GM12864 (cell line): ENCODE measurements around the gene NAALADL2.

Experiments used
- DNase-seq: peaks from one replicate; pipeline ENCODE4 v3.0.0-alpha.2; 2011; ENCODE audit warnings: low read depth
- H3K4me3 ChIP-seq: 2 replicates; pipeline ENCODE4 v1.5.1; 2011; ENCODE audit warnings: mild to moderate bottlenecking, low read depth, low read length, control low read depth
- CTCF ChIP-seq: IDR thresholded peaks from 2 replicates; pipeline ENCODE4 v1.5.1; 2011; ENCODE audit warnings: low read depth, mild to moderate bottlenecking, moderate library complexity, low read length, control low read depth, inconsistent platforms; ENCODE audit errors: missing control alignments

NAALADL2 gene

GRCh38 chr3:174949523-174949922 is 90.4 kb downstream of the NAALADL2 start:
- TF ChIP-seq CTCF, result no peak
- no peak overlapping the region for H3K4me3 ChIP-seq
- DNase-seq, result no peak

DNA sequence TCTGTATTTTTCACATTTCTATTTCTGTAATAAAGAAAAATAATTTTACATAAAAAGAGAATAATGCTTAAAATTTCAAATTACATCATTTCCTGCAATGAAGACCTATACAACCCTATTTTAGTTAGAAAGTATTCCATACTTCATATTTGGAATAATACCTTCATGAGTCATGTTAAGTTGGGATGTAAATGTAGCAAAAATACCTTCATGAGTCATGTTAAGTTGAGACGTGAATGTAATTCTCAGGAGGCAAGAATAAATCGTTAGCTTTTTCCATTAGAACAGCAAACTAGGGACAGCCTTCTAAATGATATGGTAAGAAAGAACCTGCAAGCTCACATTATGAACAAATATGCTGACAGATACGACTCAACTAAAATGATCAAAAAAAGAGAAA is 91.9 kb downstream of the NAALADL2 start:
- no peak for DNase-seq
- no peak for TF ChIP-seq CTCF
- H3K4me3 ChIP-seq, result no peak overlapping the region

GRCh38 chr3:174951498-174952005 is 92.4 kb downstream of the NAALADL2 start:
- H3K4me3 ChIP-seq, result no peak overlapping the region
- TF ChIP-seq CTCF, result no peak
- no peak for DNase-seq

GRCh38 chr3:174953068-174953467 is 93.9 kb downstream of the NAALADL2 start:
- no peak for DNase-seq
- TF ChIP-seq CTCF, result no peak
- H3K4me3 ChIP-seq, result no peak overlapping the region

GRCh38 chr3:174955513-174956016 is 96.4 kb downstream of the NAALADL2 start:
- no peak overlapping the region for H3K4me3 ChIP-seq
- no peak for DNase-seq
- no peak for TF ChIP-seq CTCF

DNA sequence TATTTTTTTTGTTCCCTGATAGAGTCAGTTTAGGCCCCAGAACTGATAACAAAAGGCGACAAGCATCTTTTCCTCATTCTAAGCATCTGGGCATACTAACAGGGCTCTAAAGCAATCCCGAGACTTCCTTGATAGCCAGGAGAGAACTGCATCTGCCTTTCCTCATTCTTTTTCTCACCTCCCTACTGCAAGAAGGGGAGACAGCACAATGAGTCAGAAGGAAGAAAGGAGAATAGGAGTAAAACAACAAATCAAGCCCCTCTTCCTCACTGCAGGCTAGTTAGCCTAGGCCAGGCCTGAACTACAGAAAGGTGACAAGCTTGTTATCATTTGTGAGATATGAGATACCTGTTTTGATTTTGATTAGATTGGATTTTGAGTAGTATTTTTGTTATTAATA is 97.9 kb downstream of the NAALADL2 start:
- H3K4me3 ChIP-seq, result no peak overlapping the region
- no peak for TF ChIP-seq CTCF
- no peak for DNase-seq

DNA sequence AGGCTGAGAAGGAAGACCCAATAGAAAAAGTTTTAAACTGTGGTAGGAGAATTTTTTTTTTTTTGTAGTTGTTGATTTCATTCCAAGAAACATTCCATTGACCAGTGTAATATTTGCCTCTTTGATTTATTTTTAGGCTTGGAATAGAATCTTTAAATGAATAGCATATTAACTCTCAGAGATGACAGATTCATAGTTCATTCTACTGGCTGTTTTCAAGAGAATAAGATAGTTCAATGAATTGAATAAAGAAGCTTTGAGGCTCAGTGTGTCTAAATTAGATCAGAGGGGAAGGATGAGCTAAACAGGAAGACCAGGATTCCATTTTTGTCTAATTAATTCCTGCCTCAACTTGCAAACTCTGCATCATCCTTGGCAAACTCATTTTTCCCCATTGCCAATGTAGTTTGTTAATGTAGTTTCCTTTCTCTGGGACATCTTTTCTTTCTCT is 98.4 kb downstream of the NAALADL2 start:
- no peak for DNase-seq
- no peak for TF ChIP-seq CTCF
- H3K4me3 ChIP-seq, result no peak overlapping the region
